HK-2 (cell line): Measurements from ENCODE around the gene TBC1D7.

ENCODE experiments used
- DNase-seq: peaks from one replicate; pipeline ENCODE4 v3.0.0-alpha.2; 2018; ENCODE audit not compliant: unreplicated experiment

TBC1D7 gene

DNA sequence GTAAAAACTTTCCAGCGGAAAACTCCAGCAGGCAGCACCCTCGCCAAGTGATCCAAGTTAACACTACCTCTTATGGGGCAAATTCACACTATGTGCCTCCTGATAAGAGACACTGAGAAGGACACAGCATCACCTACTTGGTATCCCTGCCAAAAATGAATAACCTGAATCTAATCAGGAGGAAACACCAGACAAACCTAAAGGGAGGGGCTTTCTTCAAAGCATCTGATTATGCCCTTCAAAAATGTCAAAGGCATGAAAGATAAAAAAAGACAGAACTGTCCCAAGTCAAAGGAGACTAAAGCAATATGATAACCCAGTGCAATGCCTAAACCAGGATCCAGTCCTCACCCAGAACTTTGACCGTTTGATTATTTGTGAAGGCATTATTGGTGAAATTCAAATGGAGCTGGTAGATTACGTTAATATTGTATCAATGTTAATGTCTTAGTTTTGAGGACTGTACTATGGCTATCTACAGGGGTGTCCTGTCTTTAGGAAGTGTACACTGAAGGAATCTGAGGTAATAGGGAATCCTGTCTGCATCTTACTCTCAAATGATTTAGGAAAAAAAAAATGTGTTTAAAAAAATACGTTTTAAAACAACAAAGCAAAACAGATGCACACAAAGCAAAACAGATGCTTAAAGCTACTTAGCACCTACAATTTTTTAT is 8.3 kb downstream of the TBC1D7 start:
- DNase-seq = no peak

DNA sequence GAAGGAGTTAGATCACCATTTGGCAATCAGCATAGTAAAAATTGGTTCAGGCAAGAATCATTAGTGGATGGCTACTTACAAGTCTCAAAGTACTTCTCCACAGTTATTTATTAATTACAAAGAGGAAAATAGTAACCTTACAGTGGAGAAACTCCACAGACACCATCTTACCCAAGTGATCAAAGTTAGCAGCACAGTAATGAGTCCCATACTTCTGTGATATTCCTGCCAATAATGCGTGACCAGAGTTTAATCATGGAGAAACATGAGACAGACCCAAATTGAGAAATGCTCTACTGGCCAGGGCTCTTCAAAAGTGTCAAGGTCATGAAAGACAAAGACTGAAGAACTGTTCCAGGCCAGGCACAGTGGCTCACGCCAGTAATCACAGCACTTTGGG is 9.5 kb downstream of the TBC1D7 start:
- DNase-seq = no peak

DNA sequence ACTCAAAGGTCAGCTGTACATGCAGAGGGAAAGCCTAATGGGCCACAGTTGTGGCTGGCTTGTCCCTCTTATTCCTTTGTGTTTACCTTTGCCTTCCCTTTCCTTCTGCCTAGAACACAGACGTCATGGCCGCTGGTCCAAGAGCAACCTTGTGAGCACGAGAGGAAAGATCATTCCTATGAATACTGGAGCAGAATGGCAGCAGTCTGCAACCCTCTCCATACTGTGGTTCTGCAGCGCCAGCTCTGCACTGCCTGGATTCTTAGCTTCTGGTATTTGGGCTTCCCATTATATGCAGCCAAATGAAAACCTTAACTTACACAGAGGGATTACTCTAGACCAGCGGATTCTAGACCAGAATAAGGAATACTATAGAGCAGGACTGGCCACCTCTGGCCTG is 12.4 kb downstream of the TBC1D7 start:
- no peak for DNase-seq

DNA sequence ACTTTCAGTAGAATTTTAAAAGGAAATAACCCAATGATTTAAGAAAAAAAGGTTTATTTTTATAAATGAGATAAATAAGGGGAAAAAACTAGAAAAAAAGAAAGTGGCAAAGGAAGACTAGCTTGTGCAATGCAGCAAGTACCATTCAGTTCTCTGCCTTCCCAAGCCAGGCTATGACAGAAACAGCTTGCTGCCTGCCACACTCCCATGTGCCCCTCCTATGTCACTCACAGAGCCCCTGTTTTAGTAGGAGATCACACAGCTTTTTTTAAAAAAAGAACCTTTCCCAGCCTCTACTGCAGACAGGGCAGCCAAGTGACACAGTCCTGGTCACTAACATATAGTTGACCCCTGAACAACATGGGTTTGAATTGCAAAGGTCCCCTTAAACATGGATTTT is 13.5 kb downstream of the TBC1D7 start:
- no peak for DNase-seq

DNA sequence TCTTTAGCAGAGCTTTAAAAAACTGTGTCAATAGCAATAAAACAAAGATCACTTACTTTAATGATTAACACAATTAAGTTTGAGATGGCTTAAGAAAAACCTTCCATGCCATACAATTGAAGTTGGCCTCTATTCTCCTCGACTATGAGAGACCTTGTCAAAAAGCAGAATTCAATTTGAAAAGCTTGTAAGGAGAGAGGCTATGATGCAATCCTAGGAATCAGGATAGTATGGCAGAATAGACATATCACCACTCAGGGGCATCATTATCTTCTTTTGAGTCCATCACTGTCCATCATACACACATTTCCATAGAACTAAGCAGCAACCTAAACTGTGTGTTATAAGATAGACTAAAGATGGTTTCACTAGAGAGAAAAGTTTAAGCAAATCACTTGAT is 17.2 kb downstream of the TBC1D7 start:
- DNase-seq = no peak

DNA sequence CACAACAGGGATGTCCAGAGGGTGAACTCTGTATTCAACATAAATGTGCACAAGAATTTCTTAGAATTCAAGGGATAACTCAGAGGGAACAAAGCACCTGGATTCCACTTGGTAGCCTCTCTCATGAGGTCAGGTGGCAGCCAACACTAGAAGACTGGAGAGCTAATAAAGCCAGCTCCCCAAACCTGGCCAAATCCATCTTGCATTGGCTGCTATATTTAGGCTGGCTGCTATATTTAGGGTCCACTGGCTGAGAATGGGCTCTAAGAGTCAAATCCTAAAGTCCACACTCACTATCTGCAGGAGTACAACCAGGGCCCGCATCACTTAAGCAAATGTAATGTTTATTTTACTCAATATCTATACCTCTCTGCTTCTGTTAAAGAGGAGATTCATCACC is 20.0 kb downstream of the TBC1D7 start:
- DNase-seq = no peak

DNA sequence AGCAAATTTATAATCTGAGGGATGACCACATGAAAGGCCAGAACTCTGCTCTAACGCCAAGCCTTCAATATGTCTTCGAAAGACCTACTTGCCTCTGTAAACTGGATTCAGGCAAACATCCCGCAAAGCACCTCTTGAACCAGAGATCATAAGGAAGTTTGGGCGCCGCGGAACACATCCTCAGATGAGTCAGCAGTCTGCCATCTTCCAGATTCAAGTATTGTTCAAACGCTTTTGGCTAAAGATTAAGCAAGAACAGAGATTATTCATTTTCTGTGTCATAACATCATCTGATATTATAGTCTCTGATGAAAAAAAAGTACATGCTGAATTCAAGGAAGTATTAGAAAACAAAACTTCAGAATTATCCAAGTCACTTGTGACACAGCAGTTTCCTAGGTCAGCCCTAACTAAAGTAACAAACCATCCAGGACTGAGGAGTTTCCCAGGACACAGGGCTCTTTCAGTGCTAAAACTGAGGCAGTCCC is 20.8 kb downstream of the TBC1D7 start:
- no peak for DNase-seq

DNA sequence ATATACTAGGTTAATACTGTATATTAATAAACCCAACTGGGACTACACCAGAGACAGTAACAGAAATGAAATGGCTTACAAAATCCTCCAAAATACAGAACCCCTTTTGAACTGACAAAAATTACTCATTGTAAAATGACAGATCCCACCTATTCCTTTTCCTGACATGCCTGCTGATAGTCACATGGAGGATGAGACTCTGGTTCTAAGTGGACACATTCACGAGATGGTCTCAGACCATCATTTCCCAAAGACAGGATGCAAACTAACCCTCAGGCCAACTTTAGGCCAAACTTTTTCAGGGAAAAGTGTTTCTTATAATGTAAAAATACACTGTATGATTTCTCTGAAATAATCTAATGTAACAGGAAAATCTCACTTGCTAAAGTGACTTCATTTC is 22.5 kb downstream of the TBC1D7 start:
- DNase-seq = no peak

DNA sequence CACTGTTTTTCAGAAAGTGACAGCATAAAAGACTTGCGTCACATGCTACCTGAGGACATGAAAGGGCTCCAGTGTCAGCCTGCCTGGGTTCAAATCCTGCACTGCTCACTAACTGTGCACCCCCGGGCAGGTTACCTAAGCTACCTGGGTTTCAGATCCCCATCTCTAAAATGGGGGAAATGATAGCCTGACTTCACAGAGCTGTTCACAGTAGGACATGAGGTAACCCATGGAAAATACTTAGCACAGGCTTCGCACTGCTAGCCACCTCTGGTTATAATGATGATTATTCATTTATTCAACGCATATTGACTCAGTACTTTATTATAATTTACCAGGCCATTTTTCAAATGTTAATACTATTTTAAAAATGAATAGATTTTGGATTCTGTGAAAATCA is 23.0 kb downstream of the TBC1D7 start:
- DNase-seq = no peak

DNA sequence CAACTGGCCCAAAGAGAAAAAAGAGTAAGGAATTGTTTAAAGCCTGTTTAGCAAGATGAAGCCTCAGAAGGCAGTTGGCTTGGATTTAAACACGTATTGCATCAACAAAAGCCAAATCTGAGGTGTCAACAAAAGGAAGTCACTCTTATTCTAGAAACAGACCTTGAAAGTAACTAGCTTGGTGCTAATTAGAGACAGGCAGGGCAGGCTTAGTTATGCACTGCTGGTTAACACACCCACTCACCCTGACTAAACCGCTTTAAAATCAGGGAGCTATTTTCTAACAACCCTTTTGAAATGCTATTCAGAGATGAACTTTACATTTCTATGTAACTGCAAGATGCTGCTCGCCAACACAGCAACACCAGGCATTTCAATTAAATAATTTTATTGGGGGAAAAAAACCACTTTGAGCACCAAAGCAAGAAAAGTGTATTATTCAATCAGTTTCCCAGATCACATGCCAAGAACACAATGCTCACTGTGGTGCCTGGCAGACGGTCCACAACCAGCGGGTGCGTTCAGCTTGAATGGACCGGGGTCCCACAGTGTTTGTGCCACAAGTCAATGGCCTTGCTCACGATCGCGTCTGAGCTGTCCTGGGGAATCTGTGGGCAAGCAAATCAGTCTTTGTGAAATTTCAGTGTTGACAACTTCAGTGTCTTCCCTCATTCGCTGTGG is 23.6 kb downstream of the TBC1D7 start:
- DNase-seq = no peak

DNA sequence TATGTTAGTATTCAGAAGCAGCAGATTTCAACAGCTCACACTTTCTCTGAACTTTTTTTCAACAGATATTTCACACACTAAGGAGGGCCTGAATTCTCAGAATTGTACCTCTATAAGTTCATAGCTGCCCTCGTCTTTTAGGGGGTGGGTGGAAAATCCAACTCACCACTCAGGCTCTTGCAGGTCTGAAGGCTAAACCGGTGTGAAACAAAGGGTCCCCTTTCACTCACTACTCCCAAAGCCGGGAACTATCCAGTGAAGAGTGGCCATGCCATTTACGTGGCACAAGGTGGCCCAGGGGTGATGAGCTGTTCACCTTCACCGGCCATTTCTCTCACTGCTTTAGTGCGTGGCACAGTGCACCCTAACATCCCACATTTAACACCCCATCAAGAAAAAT is 24.2 kb downstream of the TBC1D7 start:
- no peak for DNase-seq

DNA sequence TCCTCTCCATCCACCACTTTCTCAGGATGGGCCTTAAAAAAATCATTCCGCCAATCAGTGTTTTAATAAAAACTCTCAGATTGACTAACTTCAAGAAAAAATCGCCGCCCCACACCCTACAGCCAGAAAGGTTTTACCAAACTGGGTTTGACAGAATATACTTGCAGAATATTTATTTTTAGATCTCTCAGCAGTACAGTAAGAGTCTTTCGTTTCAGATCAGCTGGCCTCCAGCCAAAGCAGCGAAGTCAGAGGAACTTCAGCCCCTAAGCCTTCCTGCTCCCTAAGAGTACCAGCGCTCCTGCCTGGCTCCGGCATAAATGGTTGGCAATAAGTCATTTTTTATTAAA is 24.7 kb downstream of the TBC1D7 start:
- DNase-seq = peak; percentile 24

DNA sequence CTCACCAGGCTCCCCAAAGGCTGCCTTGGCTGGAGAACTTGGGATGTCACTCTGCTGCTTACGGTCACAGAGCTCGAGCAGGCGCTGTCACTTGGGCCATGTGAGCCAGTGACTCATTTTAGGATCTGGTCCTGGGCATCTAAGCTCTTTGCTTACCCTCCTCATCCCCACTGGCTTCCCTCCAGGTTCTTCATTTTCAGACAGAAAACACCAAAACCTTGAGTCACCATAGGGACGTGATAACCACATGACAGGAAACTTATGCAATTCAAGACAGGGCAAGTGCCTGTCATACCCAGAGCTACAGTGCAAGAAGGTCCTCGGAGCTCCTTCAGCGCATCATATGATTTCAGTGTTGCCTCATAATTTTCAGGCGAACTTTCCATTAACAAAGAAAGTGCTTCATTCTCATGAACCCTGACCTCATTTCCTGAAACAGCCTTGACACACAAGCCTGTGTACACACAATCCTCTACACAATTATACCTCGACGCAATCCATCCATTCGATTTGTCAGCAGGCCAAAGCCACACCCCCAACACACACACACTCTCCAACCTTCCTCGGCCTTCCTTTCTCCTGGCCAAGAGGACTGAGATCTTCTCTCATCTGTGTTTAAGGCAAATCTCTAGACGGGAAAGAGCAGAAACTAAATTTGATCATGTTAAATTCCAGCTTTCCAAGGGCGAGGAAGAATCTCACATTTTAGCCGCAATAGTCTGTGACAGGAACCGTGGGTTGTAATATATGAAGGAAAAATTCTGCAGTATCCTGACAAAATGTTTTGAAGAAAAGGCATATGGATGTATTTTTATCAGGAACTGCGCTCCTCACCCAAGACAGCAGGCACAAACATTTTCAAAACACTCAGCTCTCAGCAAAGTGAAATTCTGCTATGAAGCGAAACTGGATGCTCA is 25.3 kb downstream of the TBC1D7 start:
- DNase-seq = peak; percentile 75

DNA sequence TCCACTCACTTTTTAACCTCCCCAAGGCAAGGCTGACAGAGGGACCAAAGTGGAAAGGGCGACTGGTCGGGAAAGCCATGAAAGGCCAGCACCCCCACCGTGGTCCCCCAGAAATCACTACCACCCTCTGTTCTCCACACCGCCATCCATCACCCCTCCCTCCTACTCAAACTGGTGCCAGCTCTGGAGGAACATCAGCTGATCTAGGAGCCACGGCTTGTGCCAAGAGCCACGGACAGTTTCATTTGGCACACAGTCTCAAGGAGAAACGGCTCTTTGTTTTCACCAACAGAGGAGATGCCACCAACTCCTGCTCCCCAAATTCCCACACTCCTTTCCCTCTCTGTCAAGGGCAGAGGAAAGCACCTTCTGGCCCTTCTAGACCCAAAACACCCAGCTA is 26.0 kb downstream of the TBC1D7 start:
- no peak for DNase-seq

DNA sequence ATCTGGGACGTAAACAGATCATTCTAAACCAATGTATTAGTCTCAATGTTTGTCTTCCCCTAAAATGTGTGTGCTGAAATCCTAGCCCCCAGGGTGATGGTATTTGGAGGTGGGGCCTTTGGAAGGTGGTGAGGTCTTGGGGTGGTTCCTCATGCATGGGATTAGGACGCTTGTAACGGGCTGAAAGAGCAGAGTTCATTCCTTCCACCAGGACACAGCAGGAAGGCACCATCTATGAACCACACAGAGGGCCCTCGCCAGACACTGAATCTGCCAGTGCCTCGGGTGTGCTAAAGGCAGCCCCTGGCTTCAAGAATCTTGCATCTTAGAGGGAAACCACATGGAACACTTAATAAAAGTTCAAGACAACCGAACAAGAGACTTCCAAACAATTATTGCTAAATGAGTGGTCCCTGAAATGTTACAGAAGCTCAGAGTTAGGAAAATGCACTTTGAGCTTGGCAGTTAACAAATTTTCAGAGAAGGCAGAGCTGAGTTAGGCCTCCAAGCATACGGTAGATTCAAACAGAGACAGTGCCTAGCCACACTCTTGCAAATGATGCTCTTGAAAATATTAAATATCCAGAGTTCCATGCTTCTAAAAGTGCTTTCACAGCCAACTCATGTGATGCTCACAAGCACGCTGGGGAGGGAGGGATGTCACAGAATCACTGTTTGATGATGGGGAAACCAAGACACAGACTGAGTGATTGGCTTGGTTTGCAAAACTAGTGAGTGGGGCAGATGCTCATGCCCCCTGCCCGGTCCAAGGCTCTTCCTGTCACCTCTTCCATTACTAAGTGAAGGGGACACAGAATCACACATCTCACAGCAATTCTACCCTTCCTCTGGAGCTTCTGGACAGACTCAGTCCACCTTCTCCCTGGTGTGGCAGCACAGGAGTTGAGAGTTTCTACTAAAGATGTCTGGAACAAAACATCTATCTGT is 27.4 kb downstream of the TBC1D7 start:
- DNase-seq = no peak

DNA sequence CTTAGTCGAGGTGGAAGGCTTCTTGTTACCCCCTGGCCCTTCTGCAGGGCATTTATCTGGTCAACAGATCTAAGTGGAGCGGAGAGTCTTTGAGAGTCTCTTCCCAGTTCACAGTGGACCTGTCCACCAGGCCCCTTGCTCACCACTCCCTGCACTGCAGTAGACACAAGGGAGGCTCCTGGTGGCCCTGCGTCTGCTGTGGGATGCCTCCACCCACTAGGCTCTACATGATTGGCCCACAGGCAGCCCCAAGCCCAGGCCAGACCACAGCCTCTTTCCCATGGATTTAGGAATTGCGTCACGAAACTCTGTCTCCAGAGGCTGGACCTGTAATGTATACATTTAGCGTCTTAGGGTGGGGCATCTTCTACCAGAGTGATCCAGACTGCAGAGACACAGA is 28.4 kb downstream of the TBC1D7 start:
- DNase-seq = no peak

DNA sequence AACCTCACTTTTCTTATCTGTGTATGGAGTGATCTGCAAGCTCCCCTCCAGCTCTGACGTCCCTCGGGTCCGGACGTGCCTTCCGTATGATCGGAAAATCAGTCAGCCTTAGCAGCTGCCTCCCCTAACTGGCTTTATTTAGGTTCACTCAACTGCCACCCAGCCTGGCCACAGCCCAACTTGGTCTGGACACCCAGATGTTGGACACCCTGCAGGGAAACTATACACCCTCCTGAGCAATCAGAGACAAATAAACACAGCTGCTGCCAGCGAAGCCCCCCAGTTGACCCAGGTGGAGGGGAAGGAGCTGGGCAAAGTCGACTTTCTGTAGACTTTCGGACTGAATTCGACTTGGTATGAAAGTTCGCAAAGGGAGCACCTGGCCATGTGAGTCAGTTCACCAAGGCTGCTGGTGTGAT is 28.9 kb downstream of the TBC1D7 start:
- no peak for DNase-seq

DNA sequence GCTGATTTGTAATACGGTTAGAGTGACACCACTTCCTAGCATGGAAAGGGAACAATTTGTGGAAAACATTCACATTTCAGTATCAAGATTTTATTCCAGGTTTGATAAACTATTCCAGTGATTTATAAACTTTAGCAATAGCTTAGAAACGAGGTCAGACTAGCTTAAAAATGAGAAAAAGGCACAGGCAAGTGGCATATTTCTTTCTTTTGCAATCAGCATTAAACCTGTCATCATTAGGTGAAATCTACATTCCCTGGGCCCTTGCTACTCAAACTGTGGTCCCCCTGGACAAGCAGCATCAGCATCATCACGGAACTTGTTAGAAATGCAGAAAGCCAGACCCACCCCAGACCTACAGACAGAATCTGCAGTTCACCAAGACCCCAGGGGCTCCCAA is 29.9 kb downstream of the TBC1D7 start:
- DNase-seq = no peak

DNA sequence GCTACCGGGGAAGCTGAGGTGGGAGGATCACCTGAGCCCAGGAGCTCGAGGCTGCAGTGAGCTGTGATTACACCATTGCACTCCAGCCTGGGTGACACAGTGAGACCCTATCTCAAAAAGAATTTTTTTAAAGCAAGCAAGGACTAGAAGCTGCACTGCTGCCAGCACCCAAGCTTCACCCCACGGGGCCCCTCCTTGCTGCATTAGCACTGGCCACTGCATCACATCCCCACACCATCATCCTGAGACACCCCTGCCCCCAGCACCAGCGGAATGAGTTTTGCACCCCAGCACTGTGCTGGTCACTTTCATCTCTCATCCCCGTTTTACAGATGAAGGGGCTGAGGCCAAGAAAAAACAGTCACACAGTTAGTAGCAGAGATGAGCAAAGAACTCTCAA is 30.9 kb downstream of the TBC1D7 start:
- DNase-seq = no peak

DNA sequence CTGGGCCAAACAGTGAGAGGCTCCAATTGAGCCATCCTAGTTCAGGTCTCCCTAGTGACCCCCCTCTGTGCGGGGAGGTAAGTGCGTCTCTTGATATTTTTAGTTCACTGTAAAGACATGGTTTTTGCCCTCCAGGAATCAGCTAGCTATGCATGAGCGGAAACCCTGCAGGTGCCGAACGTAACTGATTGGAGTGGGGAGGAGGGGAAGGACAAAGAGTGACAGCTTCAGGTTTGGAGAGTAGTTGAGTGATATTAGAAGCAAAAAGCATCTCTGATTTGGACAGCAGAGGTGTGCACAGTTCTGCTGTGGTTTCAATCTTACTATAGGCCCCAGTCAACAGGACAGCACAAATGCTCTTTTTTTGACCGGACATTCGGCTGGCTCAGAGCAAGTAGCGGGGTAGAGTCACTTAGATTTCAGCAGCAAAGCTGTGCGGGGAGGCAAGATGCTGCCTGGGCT is 31.8 kb downstream of the TBC1D7 start:
- DNase-seq = no peak

DNA sequence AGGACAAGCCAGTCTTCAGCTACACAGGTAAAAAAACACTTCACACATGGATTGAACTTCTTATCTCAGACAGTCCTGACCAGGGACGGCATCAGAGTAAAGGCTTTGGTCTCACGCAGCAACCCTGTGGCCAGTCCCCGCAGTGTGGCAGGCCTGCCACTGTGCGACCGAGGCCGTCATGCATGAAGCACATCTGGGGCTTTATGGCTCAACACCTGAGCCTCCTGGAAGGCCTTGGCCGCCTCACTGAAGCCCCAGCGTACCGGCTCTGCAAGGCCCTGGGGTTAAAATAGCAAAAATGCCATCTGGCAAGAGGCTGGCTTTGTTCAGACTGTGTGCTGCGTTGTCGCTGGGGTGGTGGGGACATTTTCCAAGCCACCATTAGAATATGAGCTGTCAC is 32.8 kb downstream of the TBC1D7 start:
- DNase-seq = no peak
